ENCODE data around the gene ATP6V0E1.
A peak's percentile ranks its signal among the peaks of the same experiment; 100 is the strongest.
"Not testable (repeated sequence)": the region's sequence is repeated elsewhere in the genome, so short reads cannot be mapped to it uniquely, and the experiment has no call there.

The ATP6V0E1 gene

DNA sequence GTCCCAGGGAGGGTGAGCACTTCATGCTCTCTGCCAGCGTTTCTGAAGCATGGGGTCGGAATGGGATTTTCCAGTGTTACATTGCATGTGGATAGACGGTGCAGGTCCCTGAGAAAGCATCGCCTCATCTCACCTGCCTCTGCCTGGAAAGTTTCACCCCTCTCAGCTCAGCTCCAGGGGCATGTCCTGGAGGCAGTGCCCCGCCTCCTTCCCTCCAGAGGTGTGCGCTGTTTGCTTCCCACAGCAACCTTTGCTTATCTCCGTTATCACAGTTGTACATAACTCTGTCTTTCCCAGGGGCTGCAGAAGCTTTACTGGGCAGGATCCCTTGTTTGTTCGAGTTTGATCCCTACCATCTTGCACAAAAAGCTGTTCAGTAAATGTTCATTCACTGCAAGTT lies 61.9 kb downstream of the ATP6V0E1 start:
- H3K36me3 ChIP-seq (ENCODE audit: control insufficient read depth in 1 of 2, insufficient read depth in 2 of 2, low read length in 2 of 2), result no peaks in the 10 kb centered on the region
- H3K9ac ChIP-seq (ENCODE audit: low read depth in 1 of 2, low read length in 2 of 2), result no peak overlapping the region
- no peak overlapping the region for H3K4me3 ChIP-seq (ENCODE audit: low read depth in 1 of 2, low read length in 2 of 2)
- H3K27ac ChIP-seq (ENCODE audit: low read depth, low read length), result no peak overlapping the region
- H3K27me3 ChIP-seq (ENCODE audit: control insufficient read depth in 1 of 2, insufficient read depth in 2 of 2, low read length in 2 of 2), result no peaks in the 10 kb centered on the region
- no peaks in the 10 kb centered on the region for H3K9me3 ChIP-seq (ENCODE audit: control insufficient read depth in 1 of 2, low read length in 2 of 2)
- no peaks in the 10 kb centered on the region for H3K4me1 ChIP-seq (ENCODE audit: control insufficient read depth in 1 of 2, insufficient read depth in 2 of 2, low read length in 2 of 2)

DNA sequence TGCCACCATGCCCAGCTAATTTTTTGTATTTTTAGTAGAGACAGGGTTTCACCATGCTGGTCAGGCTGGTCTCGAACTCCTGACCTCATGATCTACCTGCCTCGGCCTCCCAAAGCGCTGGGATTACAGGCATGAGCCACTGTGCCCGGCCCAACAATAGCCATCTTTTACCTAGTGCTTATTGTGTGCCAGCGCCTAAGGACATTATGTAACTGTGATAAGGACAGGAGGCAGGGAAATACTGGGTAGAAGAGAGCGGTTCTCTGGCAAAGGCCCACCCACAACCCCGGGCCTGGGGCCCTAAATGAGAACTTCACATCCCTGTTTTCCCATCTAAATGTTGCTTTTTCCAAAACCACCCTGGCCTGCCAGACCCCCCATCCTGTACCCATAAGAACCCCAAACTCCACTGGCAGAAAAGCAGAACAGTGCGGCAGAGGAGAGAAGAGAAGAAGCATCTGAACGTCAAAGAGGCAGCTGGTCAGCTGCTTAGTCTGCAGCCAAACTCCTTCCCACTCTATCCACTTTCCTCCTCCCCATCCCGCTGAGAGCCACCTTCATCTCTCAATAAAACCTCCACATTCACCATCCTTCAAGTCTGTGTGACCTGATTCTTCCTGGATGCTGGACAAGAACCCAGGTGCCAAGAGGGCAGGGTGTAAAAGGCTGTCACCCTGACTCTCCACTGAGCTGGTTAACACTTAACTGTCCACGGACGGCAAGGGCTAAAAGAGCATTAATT lies 63.7 kb downstream of the ATP6V0E1 start:
- H3K4me3 ChIP-seq (ENCODE audit: low read depth in 1 of 2, low read length in 2 of 2); H3K9me3 ChIP-seq (ENCODE audit: control insufficient read depth in 1 of 2, low read length in 2 of 2); H3K27me3 ChIP-seq (ENCODE audit: control insufficient read depth in 1 of 2, insufficient read depth in 2 of 2, low read length in 2 of 2); H3K36me3 ChIP-seq (ENCODE audit: control insufficient read depth in 1 of 2, insufficient read depth in 2 of 2, low read length in 2 of 2); H3K4me1 ChIP-seq (ENCODE audit: control insufficient read depth in 1 of 2, insufficient read depth in 2 of 2, low read length in 2 of 2); H3K9ac ChIP-seq (ENCODE audit: low read depth in 1 of 2, low read length in 2 of 2); H3K27ac ChIP-seq (ENCODE audit: low read depth, low read length): not testable (repeated sequence)

DNA sequence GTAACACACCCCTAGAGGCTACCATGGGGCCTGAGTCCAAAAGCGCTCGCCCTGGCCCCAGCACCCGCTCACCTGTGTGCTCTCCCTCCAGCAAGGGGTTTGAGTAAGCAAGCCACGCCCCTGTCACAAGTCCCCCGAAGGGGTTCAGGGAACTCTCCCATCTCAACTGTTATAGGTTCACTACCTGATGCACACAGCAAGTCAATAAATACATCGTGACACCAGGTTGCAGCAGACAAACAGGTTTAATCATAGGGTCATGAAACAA lies 64.2 kb downstream of the ATP6V0E1 start:
- no peaks in the 10 kb centered on the region for H3K27me3 ChIP-seq (ENCODE audit: control insufficient read depth in 1 of 2, insufficient read depth in 2 of 2, low read length in 2 of 2)

DNA sequence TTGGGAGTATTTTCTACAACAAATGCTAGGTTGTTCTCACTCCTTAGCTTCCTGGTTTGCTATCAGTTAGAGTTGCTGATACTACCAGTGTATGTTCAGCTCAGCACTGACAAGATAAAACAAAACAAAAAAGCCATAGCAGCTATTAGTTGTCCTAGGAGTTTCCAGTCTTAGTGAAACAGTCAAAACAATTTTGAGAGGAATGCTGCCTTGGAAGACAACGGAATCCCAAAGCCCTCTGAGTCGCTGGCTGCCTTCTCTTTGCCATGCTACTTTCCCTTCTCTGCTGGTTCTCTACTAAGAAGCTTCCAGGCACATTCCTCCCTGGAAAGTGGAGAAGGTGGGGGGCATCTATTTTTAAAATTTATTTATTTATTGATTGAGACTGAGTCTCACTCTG lies 67.2 kb downstream of the ATP6V0E1 start:
- peaks cover 4 to 9% of the 10 kb centered on the region in 2 donors for H3K4me1 ChIP-seq (ENCODE audit: control insufficient read depth in 1 of 2, insufficient read depth in 2 of 2, low read length in 2 of 2)
- no peak overlapping the region for H3K9ac ChIP-seq (ENCODE audit: low read depth in 1 of 2, low read length in 2 of 2)
- H3K27ac ChIP-seq (ENCODE audit: low read depth, low read length), result no peak overlapping the region
- no peaks in the 10 kb centered on the region for H3K36me3 ChIP-seq (ENCODE audit: control insufficient read depth in 1 of 2, insufficient read depth in 2 of 2, low read length in 2 of 2)
- no peaks in the 10 kb centered on the region for H3K9me3 ChIP-seq (ENCODE audit: control insufficient read depth in 1 of 2, low read length in 2 of 2)
- H3K4me3 ChIP-seq (ENCODE audit: low read depth in 1 of 2, low read length in 2 of 2), result no peak overlapping the region
- no peaks in the 10 kb centered on the region for H3K27me3 ChIP-seq (ENCODE audit: control insufficient read depth in 1 of 2, insufficient read depth in 2 of 2, low read length in 2 of 2)

More for the DNA sequence above, 64.2 kb downstream of the ATP6V0E1 start:
- Histone ChIP-seq H3K36me3 (ENCODE audit: control insufficient read depth in 1 of 2, insufficient read depth in 2 of 2, low read length in 2 of 2) (no peaks in the 10 kb centered on the region), H3K9ac (ENCODE audit: low read depth in 1 of 2, low read length in 2 of 2) (no peak overlapping the region), H3K4me3 (ENCODE audit: low read depth in 1 of 2, low read length in 2 of 2) (no peak overlapping the region), H3K4me1 (ENCODE audit: control insufficient read depth in 1 of 2, insufficient read depth in 2 of 2, low read length in 2 of 2) (no peaks in the 10 kb centered on the region), H3K27ac (ENCODE audit: low read depth, low read length) (no peak overlapping the region), H3K9me3 (ENCODE audit: control insufficient read depth in 1 of 2, low read length in 2 of 2) (no peaks in the 10 kb centered on the region)

DNA sequence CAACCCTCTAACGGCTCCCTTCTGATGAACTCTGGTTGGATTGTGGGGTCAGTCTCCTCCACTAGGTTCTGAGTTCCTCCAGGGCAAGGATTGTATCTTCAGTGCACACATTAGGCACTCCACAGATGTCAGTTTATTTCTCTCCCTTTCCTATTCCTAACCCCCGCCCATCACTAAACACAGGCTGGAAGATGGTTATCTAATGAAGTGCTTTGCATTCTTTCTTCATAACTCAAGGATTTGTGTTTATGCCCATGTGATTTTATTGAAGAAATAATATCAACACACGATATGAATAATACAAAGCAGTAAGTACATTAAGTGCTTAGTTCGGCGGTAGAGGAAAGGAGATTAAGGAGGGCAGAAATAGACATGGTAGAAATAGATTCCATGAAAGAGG lies 68.2 kb downstream of the ATP6V0E1 start:
- Histone ChIP-seq H3K4me1 (ENCODE audit: control insufficient read depth in 1 of 2, insufficient read depth in 2 of 2, low read length in 2 of 2) (peaks cover 4 to 10% of the 10 kb centered on the region in 2 donors), H3K36me3 (ENCODE audit: control insufficient read depth in 1 of 2, insufficient read depth in 2 of 2, low read length in 2 of 2) (no peaks in the 10 kb centered on the region), H3K9me3 (ENCODE audit: control insufficient read depth in 1 of 2, low read length in 2 of 2) (no peaks in the 10 kb centered on the region), H3K9ac (ENCODE audit: low read depth in 1 of 2, low read length in 2 of 2) (no peak overlapping the region), H3K4me3 (ENCODE audit: low read depth in 1 of 2, low read length in 2 of 2) (no peak overlapping the region), H3K27me3 (ENCODE audit: control insufficient read depth in 1 of 2, insufficient read depth in 2 of 2, low read length in 2 of 2) (no peaks in the 10 kb centered on the region), H3K27ac (ENCODE audit: low read depth, low read length) (no peak overlapping the region)

DNA sequence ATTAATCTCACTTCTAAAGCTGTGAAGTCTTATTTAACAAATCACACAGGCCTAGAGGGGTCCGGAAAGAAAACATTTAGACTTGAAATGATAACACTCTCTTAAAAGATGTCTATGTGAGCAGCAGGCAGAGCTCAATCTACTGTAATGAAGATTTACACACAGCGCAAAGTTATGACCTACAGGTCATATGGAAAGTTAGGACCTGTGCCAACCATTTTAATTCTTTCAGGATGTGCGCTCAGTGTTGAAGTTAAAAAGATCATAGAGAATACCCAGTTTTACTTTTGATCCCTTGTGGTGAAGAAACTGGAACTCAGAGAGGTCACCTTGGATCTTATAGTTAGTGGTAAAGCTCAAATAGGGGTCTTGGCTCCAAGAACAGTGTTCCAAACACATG lies 69.5 kb downstream of the ATP6V0E1 start:
- Histone ChIP-seq H3K4me3 (ENCODE audit: low read depth in 1 of 2, low read length in 2 of 2) (no peak overlapping the region), H3K9me3 (ENCODE audit: control insufficient read depth in 1 of 2, low read length in 2 of 2) (no peaks in the 10 kb centered on the region), H3K27ac (ENCODE audit: low read depth, low read length) (no peak overlapping the region), H3K27me3 (ENCODE audit: control insufficient read depth in 1 of 2, insufficient read depth in 2 of 2, low read length in 2 of 2) (no peaks in the 10 kb centered on the region), H3K4me1 (ENCODE audit: control insufficient read depth in 1 of 2, insufficient read depth in 2 of 2, low read length in 2 of 2) (peaks cover 7 to 14% of the 10 kb centered on the region in 2 donors), H3K9ac (ENCODE audit: low read depth in 1 of 2, low read length in 2 of 2) (no peak overlapping the region), H3K36me3 (ENCODE audit: control insufficient read depth in 1 of 2, insufficient read depth in 2 of 2, low read length in 2 of 2) (no peaks in the 10 kb centered on the region)

DNA sequence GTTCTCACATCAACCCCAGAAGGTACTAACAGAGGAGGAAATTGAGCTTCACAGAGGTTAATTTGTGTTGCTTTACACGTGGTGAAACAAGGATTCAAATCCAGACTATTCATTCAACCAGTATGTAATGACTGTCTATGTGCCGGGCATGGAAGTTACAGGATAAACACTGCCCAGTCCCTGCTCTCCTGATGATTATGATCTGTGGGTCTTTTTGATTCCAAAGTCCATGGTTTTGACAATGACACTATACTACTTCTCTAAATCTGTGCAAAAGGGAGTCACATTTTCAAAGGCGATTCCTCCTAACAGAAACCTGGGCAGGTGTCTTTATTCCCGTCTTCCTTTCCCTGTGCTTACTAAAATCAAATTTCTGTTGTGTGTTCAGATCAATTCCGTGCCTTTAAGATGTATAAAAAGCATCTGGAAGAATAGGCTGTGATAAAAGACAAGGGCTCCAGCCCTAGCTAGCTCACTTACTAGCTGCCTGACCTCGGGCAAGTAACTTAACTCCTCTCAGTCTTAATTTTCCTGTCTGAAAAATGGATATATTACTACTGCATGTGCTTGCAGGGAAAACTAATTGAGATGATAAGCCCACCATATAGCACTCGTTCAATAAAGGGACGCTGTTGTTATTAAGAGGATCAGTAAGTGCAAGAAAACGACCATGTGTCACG lies 71.6 kb downstream of the ATP6V0E1 start:
- Histone ChIP-seq H3K36me3 (ENCODE audit: control insufficient read depth in 1 of 2, insufficient read depth in 2 of 2, low read length in 2 of 2) (no peaks in the 10 kb centered on the region), H3K9ac (ENCODE audit: low read depth in 1 of 2, low read length in 2 of 2) (peak overlapping the region; percentile 56 to 67), H3K9me3 (ENCODE audit: control insufficient read depth in 1 of 2, low read length in 2 of 2) (no peaks in the 10 kb centered on the region), H3K27ac (ENCODE audit: low read depth, low read length) (no peak overlapping the region), H3K4me3 (ENCODE audit: low read depth in 1 of 2, low read length in 2 of 2) (peak overlapping the region; percentile 88 to 93), H3K27me3 (ENCODE audit: control insufficient read depth in 1 of 2, insufficient read depth in 2 of 2, low read length in 2 of 2) (no peaks in the 10 kb centered on the region), H3K4me1 (ENCODE audit: control insufficient read depth in 1 of 2, insufficient read depth in 2 of 2, low read length in 2 of 2) (peaks cover 10 to 21% of the 10 kb centered on the region in 2 donors)

DNA sequence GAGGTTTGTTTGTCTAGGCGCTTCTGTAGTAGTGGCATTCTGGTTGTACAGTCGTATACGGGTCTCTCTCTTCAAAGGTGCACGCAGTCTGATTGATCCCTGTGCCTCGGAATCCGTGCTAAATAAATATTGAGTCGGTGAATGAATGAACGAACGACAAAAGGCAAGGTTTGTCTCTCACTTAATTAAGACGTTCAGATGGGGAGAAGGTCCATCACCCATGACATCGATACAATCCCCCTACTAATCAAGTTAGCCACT lies 72.1 kb downstream of the ATP6V0E1 start:
- H3K9me3 ChIP-seq (ENCODE audit: control insufficient read depth in 1 of 2, low read length in 2 of 2), result no peaks in the 10 kb centered on the region
- peaks cover 10 to 21% of the 10 kb centered on the region in 2 donors for H3K4me1 ChIP-seq (ENCODE audit: control insufficient read depth in 1 of 2, insufficient read depth in 2 of 2, low read length in 2 of 2)
- no peak overlapping the region for H3K27ac ChIP-seq (ENCODE audit: low read depth, low read length)
- H3K4me3 ChIP-seq (ENCODE audit: low read depth in 1 of 2, low read length in 2 of 2), result peak overlapping the region; percentile 88 to 93
- peak overlapping the region; percentile 56 to 67 for H3K9ac ChIP-seq (ENCODE audit: low read depth in 1 of 2, low read length in 2 of 2)
- H3K36me3 ChIP-seq (ENCODE audit: control insufficient read depth in 1 of 2, insufficient read depth in 2 of 2, low read length in 2 of 2), result no peaks in the 10 kb centered on the region
- no peaks in the 10 kb centered on the region for H3K27me3 ChIP-seq (ENCODE audit: control insufficient read depth in 1 of 2, insufficient read depth in 2 of 2, low read length in 2 of 2)

DNA sequence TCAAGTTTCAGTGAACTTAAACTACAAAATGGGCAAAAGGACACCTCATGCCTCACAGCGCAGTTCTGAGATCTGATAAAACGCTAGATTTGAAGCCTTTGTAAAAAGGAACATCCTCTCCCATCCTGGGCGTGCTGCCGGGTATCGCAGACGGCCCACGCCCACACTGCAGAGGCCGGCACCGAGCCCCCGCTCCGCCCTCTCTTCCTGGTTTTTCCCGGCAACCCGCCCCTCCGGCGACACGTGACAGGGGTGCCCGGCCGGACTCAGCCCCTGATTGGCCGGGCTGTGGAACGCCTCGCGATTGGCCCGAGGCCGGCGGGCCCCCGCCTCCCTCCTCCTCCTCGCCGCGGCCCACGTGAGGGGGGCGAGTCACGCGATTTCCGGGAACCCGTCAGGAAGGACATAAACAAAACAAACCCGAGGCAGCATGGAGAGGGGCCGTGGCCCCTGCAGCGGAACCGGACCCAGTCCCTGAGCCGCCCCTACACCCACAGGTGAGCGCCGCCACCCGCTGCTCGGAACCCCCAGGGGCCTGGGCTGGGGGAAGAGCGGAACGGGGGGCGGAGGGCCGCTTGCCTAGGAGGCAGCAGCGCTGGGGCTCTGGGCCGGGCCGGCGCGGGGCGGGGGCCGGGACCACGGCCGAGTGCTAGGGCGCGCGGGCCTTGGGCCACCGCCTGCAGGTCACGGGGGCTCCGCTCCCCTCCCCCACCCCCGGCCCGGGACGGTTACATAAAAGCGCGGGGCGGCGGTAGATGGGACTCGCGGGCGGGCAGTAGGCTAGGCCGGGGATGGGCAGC lies 72.6 kb downstream of the ATP6V0E1 start, which contains the start of gene CREBRF:
TSS of gene CREBRF (plus strand) at position 370 of the 800 bp plus-strand sequence. CDS start 24,424 bp downstream, outside the sequence.
- Histone ChIP-seq H3K27me3 (ENCODE audit: control insufficient read depth in 1 of 2, insufficient read depth in 2 of 2, low read length in 2 of 2) (no peaks in the 10 kb centered on the region), H3K9ac (ENCODE audit: low read depth in 1 of 2, low read length in 2 of 2) (peak within 1 kb of the TSS; percentile 82 to 83), H3K9me3 (ENCODE audit: control insufficient read depth in 1 of 2, low read length in 2 of 2) (no peaks in the 10 kb centered on the region), H3K4me1 (ENCODE audit: control insufficient read depth in 1 of 2, insufficient read depth in 2 of 2, low read length in 2 of 2) (peaks cover 10 to 21% of the 10 kb centered on the region in 2 donors), H3K27ac (ENCODE audit: low read depth, low read length) (peak within 1 kb of the TSS; percentile 94), H3K4me3 (ENCODE audit: low read depth in 1 of 2, low read length in 2 of 2) (peak within 1 kb of the TSS; percentile 93 to 95), H3K36me3 (ENCODE audit: control insufficient read depth in 1 of 2, insufficient read depth in 2 of 2, low read length in 2 of 2) (no peaks in the 10 kb centered on the region)

DNA sequence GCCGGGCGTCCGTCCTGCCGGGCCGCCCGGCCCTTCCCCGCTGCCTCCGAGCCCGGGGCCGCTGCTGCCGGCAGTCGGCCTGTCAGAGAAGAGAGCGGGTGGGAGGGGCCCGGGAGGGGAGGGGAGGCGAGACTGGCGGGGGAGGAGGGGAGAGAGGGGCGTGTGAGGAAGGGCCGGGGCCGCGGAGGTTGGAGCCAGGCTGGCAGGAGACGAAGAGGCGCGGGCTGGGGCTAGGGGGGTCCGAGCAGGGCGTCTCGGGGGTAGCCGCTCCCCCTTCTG lies 73.2 kb downstream of the ATP6V0E1 start:
- no peaks in the 10 kb centered on the region for H3K9me3 ChIP-seq (ENCODE audit: control insufficient read depth in 1 of 2, low read length in 2 of 2)
- no peaks in the 10 kb centered on the region for H3K27me3 ChIP-seq (ENCODE audit: control insufficient read depth in 1 of 2, insufficient read depth in 2 of 2, low read length in 2 of 2)
- H3K36me3 ChIP-seq (ENCODE audit: control insufficient read depth in 1 of 2, insufficient read depth in 2 of 2, low read length in 2 of 2), result no peaks in the 10 kb centered on the region
- peak overlapping the region; percentile 48 to 71 for H3K9ac ChIP-seq (ENCODE audit: low read depth in 1 of 2, low read length in 2 of 2)
- H3K27ac ChIP-seq (ENCODE audit: low read depth, low read length), result peak overlapping the region; percentile 94
- peaks cover 11 to 21% of the 10 kb centered on the region in 2 donors for H3K4me1 ChIP-seq (ENCODE audit: control insufficient read depth in 1 of 2, insufficient read depth in 2 of 2, low read length in 2 of 2)
- peak overlapping the region; percentile 93 to 95 for H3K4me3 ChIP-seq (ENCODE audit: low read depth in 1 of 2, low read length in 2 of 2)

Data from duodenal mucosa (tissue), 2 donors.